Ovary (tissue), 3 donors: ENCODE data around the gene SEC16A.

ENCODE experiments used
- CTCF ChIP-seq, 3 donors: fragments of 450-650 bp in 2 of 3; fragments of 200-600 bp in 1 of 3; IDR thresholded peaks; one replicate each; pipeline versions ENCODE4 v1.5.1 to v1.8.0; 2016 to 2022; ENCODE audit warnings: antibody characterized with exemption in 3 of 3, mild to moderate bottlenecking in 1 of 3
- POLR2A ChIP-seq: fragments of 450-650 bp; IDR thresholded peaks from one replicate; pipeline ENCODE4 v1.6.1; 2017; ENCODE audit warnings: antibody characterized with exemption, mild to moderate bottlenecking, moderate library complexity
- donor health status: DM: no; HTN: no; CAD: no.

GRCh38 chr9:136506425-136506824, 23.6 kb upstream of the SEC16A start:
- TF ChIP-seq CTCF (IDR thresholded peaks at IDR 0.05), result no peak
- TF ChIP-seq POLR2A, result no peak
